HEK293 (cell line): ENCODE results near the gene PIP5K1B.

ENCODE experiments used
- CTCF ChIA-PET: fragments of 350-600 bp; formaldehyde crosslinking; extraction: SDS; loops from one replicate; lab custom pipeline; 2021; ENCODE audit warnings: antibody characterized with exemption; lab: Yijun Ruan, JAX
- POLR2A ChIA-PET: fragments of 300-600 bp; formaldehyde crosslinking; extraction: SDS; loops from one replicate; lab custom pipeline; 2020; ENCODE audit warnings: antibody characterized with exemption, inconsistent platforms; lab: Yijun Ruan, JAX
- H3K27ac ChIP-seq: fragments of 200-500 bp; sonication (Bioruptor generic); 2 replicates; pipeline ENCODE4 v1.5.1; 2014; ENCODE audit warnings: low read depth, low read length, control low read depth, inconsistent platforms; ENCODE audit errors: extremely low read depth
- H3K36me3 ChIP-seq, 2 experiments: fragments of 200-500 bp in 1 of 2; sonication (Bioruptor generic) in 1 of 2; 1 replicate in 1 of 2; 2 replicates in 1 of 2; pipeline ENCODE4 v1.5.1; 2014 to 2017; ENCODE audit warnings: inconsistent platforms in 2 of 2, low read length in 2 of 2; ENCODE audit not compliant: control insufficient read depth in 2 of 2, insufficient read depth in 1 of 2
- H3K4me1 ChIP-seq: fragments of 200-500 bp; sonication (Bioruptor generic); 2 replicates; pipeline ENCODE4 v1.5.1; 2014; ENCODE audit warnings: mild to moderate bottlenecking, low read length, inconsistent platforms; ENCODE audit not compliant: control insufficient read depth, insufficient read depth
- H3K4me3 ChIP-seq: 2 replicates; pipeline ENCODE4 v1.5.1; 2011; ENCODE audit warnings: low read depth, mild to moderate bottlenecking, control low read depth, low read length, moderate library complexity
- H3K9me3 ChIP-seq: fragments of 200-500 bp; sonication (Bioruptor generic); 2 replicates; pipeline ENCODE4 v1.5.1; 2014; ENCODE audit warnings: low read depth, low read length, inconsistent platforms; ENCODE audit not compliant: control insufficient read depth, insufficient read depth
- KLF9 ChIP-seq: fragments of 450-650 bp; formaldehyde crosslinking; IDR thresholded peaks from 2 replicates; pipeline ENCODE4 v1.5.1; 2016; ENCODE audit warnings: missing biosample characterization, missing genetic modification characterization, low read depth
- SCRT2 ChIP-seq: fragments of 450-650 bp; formaldehyde crosslinking; IDR thresholded peaks from 2 replicates; pipeline ENCODE4 v1.5.1; 2016; ENCODE audit warnings: missing biosample characterization, missing genetic modification characterization
- ZBTB6 ChIP-seq: fragments of 450-650 bp; formaldehyde crosslinking; IDR thresholded peaks from 2 replicates; pipeline ENCODE4 v1.5.1; 2017; ENCODE audit warnings: missing biosample characterization, missing genetic modification characterization
- ZFHX2 ChIP-seq: fragments of 450-650 bp; formaldehyde crosslinking; conservative IDR thresholded peaks from 2 replicates; pipeline ENCODE4 v1.5.1; 2016; ENCODE audit warnings: missing biosample characterization, missing genetic modification characterization
- ZIC2 ChIP-seq: fragments of 450-650 bp; formaldehyde crosslinking; IDR thresholded peaks from 2 replicates; pipeline ENCODE4 v1.5.1; 2016; ENCODE audit warnings: missing biosample characterization, missing genetic modification characterization
- ZNF18 ChIP-seq: fragments of 450-650 bp; formaldehyde crosslinking; IDR thresholded peaks from 2 replicates; pipeline ENCODE4 v1.5.1; 2016; ENCODE audit warnings: missing biosample characterization, missing genetic modification characterization
- ZNF214 ChIP-seq: fragments of 450-650 bp; formaldehyde crosslinking; IDR thresholded peaks from 2 replicates; pipeline ENCODE4 v1.5.1; 2017; ENCODE audit warnings: missing biosample characterization, mild to moderate bottlenecking, missing genetic modification characterization, borderline replicate concordance
- ZNF223 ChIP-seq: fragments of 450-650 bp; formaldehyde crosslinking; IDR thresholded peaks from 2 replicates; pipeline ENCODE4 v1.5.1; 2016; ENCODE audit warnings: missing biosample characterization, missing genetic modification characterization
- ZNF341 ChIP-seq: fragments of 450-650 bp; formaldehyde crosslinking; IDR thresholded peaks from 2 replicates; pipeline ENCODE4; 2016; ENCODE audit warnings: low read depth, missing biosample characterization, missing genetic modification characterization
- ZNF560 ChIP-seq: fragments of 450-650 bp; formaldehyde crosslinking; IDR thresholded peaks from 2 replicates; pipeline ENCODE4 v1.5.1; 2017; ENCODE audit warnings: missing biosample characterization, missing genetic modification characterization, borderline replicate concordance
- ZNF629 ChIP-seq: fragments of 450-650 bp; formaldehyde crosslinking; IDR thresholded peaks from 2 replicates; pipeline ENCODE4 v1.5.1; 2017; ENCODE audit warnings: missing biosample characterization, missing genetic modification characterization
- TF ChIP-seq, protein P1 (sequence below): fragments of 450-650 bp; formaldehyde crosslinking; IDR thresholded peaks from 2 replicates; pipeline ENCODE4 v1.5.1; 2016; ENCODE audit warnings: missing biosample characterization, missing genetic modification characterization, low read depth
- TF ChIP-seq, protein P2 (sequence below): fragments of 450-650 bp; formaldehyde crosslinking; IDR thresholded peaks from 2 replicates; pipeline ENCODE4 v1.5.1; 2017; ENCODE audit warnings: missing biosample characterization, missing genetic modification characterization
- TF ChIP-seq, protein P3 (sequence below): fragments of 450-650 bp; formaldehyde crosslinking; IDR thresholded peaks from 2 replicates; pipeline ENCODE4 v1.5.1; 2017; ENCODE audit warnings: missing biosample characterization, mild to moderate bottlenecking, missing genetic modification characterization, moderate library complexity
- TF ChIP-seq, protein P4 (sequence below): fragments of 450-650 bp; formaldehyde crosslinking; IDR thresholded peaks from 2 replicates; pipeline ENCODE4 v1.5.1; 2016; ENCODE audit warnings: missing biosample characterization, missing genetic modification characterization

Gene PIP5K1B

GRCh38 chr9:68869022-68869421 lies 164.0 kb downstream of the PIP5K1B start (continued):
- no peak for TF ChIP-seq ZFHX2 (tag by site-specific recombination)

GRCh38 chr9:68870086-68870485 lies 165.0 kb downstream of the PIP5K1B start:
- CTCF ChIA-PET: interaction anchor here (0.6 to 1.2 kb wide), 2 partner anchors 285 to 291 kb away, joined by 3 to 5 read pairs; no protein-coding TSS in a partner anchor
- no peak for TF ChIP-seq ZNF18 (tag by site-specific recombination)
- TF ChIP-seq, protein P1, sequence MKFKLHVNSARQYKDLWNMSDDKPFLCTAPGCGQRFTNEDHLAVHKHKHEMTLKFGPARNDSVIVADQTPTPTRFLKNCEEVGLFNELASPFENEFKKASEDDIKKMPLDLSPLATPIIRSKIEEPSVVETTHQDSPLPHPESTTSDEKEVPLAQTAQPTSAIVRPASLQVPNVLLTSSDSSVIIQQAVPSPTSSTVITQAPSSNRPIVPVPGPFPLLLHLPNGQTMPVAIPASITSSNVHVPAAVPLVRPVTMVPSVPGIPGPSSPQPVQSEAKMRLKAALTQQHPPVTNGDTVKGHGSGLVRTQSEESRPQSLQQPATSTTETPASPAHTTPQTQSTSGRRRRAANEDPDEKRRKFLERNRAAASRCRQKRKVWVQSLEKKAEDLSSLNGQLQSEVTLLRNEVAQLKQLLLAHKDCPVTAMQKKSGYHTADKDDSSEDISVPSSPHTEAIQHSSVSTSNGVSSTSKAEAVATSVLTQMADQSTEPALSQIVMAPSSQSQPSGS (tag by site-specific recombination): peak; percentile 71
- TF ChIP-seq, protein P2, sequence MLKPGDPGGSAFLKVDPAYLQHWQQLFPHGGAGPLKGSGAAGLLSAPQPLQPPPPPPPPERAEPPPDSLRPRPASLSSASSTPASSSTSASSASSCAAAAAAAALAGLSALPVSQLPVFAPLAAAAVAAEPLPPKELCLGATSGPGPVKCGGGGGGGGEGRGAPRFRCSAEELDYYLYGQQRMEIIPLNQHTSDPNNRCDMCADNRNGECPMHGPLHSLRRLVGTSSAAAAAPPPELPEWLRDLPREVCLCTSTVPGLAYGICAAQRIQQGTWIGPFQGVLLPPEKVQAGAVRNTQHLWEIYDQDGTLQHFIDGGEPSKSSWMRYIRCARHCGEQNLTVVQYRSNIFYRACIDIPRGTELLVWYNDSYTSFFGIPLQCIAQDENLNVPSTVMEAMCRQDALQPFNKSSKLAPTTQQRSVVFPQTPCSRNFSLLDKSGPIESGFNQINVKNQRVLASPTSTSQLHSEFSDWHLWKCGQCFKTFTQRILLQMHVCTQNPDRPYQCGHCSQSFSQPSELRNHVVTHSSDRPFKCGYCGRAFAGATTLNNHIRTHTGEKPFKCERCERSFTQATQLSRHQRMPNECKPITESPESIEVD (tag by site-specific recombination): 0 out of 2 replicates have a peak, but pooled peaks have one; percentile 5
- peak; percentile 42 for TF ChIP-seq ZNF629 (tag by site-specific recombination)

GRCh38 chr9:68871236-68871635 lies 166.2 kb downstream of the PIP5K1B start:
- Histone ChIP-seq H3K9me3 (no peaks in the 10 kb centered on the region), H3K36me3 (no peaks in the 10 kb centered on the region), H3K4me3 (no peak overlapping the region), H3K27ac (no peak overlapping the region), H3K4me1 (no peaks in the 10 kb centered on the region)
- no peak for TF ChIP-seq ZNF214 (tag by site-specific recombination)
- TF ChIP-seq, protein P3, sequence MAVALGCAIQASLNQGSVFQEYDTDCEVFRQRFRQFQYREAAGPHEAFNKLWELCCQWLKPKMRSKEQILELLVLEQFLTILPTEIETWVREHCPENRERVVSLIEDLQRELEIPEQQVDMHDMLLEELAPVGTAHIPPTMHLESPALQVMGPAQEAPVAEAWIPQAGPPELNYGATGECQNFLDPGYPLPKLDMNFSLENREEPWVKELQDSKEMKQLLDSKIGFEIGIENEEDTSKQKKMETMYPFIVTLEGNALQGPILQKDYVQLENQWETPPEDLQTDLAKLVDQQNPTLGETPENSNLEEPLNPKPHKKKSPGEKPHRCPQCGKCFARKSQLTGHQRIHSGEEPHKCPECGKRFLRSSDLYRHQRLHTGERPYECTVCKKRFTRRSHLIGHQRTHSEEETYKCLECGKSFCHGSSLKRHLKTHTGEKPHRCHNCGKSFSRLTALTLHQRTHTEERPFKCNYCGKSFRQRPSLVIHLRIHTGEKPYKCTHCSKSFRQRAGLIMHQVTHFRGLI: no peak
- no peak for TF ChIP-seq KLF9 (tag by site-specific recombination)
- TF ChIP-seq, protein P4, sequence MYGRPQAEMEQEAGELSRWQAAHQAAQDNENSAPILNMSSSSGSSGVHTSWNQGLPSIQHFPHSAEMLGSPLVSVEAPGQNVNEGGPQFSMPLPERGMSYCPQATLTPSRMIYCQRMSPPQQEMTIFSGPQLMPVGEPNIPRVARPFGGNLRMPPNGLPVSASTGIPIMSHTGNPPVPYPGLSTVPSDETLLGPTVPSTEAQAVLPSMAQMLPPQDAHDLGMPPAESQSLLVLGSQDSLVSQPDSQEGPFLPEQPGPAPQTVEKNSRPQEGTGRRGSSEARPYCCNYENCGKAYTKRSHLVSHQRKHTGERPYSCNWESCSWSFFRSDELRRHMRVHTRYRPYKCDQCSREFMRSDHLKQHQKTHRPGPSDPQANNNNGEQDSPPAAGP: no peak
- ChIA-PET POLR2A (no interaction called here), CTCF (interaction anchor here (1.2 kb wide), 1 partner anchor 16 kb away, joined by 4 read pairs; no protein-coding TSS in a partner anchor)

More at GRCh38 chr9:68870086-68870485, 165.0 kb downstream of the PIP5K1B start:
- H3K4me3 ChIP-seq: no peak overlapping the region
- H3K4me1 ChIP-seq: no peaks in the 10 kb centered on the region
- H3K27ac ChIP-seq: no peak overlapping the region
- H3K9me3 ChIP-seq: no peaks in the 10 kb centered on the region
- POLR2A ChIA-PET: no interaction called here
- H3K36me3 ChIP-seq: no peaks in the 10 kb centered on the region

DNA sequence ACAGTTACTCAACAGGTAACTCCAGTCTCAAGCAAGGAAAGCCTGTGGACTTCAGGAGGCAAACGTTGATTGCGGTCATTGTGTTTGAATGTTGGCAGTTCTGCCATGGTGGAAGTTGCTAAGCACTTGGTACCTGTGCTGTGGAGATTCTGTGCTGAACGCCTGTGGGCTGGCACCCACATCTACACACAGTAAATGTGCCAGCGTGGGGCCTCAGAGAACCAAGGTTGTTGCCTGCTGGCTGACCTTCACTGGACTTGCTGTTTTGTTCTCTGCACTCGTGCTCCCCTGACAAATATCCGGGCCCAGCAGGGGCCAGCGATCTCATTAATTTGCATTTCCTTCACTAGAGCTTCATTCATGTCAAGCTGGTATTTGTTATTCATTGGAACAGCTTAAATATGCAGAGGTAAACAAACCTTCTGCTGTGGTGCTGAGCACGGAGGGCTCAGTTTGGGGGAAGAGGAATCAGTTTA lies 167.0 kb downstream of the PIP5K1B start:
- POLR2A ChIA-PET: no interaction called here
- CTCF ChIA-PET: interaction anchor here (1.2 kb wide), 1 partner anchor 17 kb away, joined by 4 read pairs; no protein-coding TSS in a partner anchor
- no peak overlapping the region for H3K27ac ChIP-seq
- TF ChIP-seq SCRT2 (tag by site-specific recombination): peak; percentile 61
- peak; percentile 32; the same call in 1 of the 2 replicates for TF ChIP-seq ZIC2 (tag by site-specific recombination)
- TF ChIP-seq ZBTB6 (tag by site-specific recombination): no peak
- TF ChIP-seq ZNF341 (tag by site-specific recombination): no peak
- no peak for TF ChIP-seq ZNF560 (tag by site-specific recombination)
- no peak for TF ChIP-seq ZNF223 (tag by site-specific recombination)
- H3K36me3 ChIP-seq: no peaks in the 10 kb centered on the region
- H3K9me3 ChIP-seq: no peaks in the 10 kb centered on the region
- H3K4me1 ChIP-seq: no peaks in the 10 kb centered on the region
- H3K4me3 ChIP-seq: no peak overlapping the region
